ENCODE results near the gene KMT5B.
"Not testable (repeated sequence)": the region's sequence is repeated elsewhere in the genome, so short reads cannot be mapped to it uniquely, and the experiment has no call there.

The KMT5B gene

GRCh38 chr11:68255526-68255925, 42.4 kb upstream of the KMT5B start:
- H3K4me3 ChIP-seq (ENCODE audit: low read length, poor library complexity, severe bottlenecking), result no peak overlapping the region
- H3F3A ChIP-seq (ENCODE audit: low read depth), result no peaks in the 10 kb centered on the region
- H4K20me1 ChIP-seq (ENCODE audit: insufficient read depth, low read length, poor library complexity, severe bottlenecking), result no peaks in the 10 kb centered on the region
- H3K4me2 ChIP-seq (ENCODE audit: low read depth, low read length, poor library complexity, severe bottlenecking), result no peak overlapping the region
- H3K9me2 ChIP-seq (replicated peaks; ENCODE audit: low read depth, low read length), result no peaks in the 10 kb centered on the region
- H3K9me3 ChIP-seq (ENCODE audit: insufficient read depth, low read depth, low read length), result no peaks in the 10 kb centered on the region
- no peak overlapping the region for H2AFZ ChIP-seq (ENCODE audit: low read length)
- TF ChIP-seq, protein P1, sequence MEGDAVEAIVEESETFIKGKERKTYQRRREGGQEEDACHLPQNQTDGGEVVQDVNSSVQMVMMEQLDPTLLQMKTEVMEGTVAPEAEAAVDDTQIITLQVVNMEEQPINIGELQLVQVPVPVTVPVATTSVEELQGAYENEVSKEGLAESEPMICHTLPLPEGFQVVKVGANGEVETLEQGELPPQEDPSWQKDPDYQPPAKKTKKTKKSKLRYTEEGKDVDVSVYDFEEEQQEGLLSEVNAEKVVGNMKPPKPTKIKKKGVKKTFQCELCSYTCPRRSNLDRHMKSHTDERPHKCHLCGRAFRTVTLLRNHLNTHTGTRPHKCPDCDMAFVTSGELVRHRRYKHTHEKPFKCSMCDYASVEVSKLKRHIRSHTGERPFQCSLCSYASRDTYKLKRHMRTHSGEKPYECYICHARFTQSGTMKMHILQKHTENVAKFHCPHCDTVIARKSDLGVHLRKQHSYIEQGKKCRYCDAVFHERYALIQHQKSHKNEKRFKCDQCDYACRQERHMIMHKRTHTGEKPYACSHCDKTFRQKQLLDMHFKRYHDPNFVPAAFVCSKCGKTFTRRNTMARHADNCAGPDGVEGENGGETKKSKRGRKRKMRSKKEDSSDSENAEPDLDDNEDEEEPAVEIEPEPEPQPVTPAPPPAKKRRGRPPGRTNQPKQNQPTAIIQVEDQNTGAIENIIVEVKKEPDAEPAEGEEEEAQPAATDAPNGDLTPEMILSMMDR (conservative IDR thresholded peaks at IDR 0.05; ENCODE audit: low read length), result no peak
- TF ChIP-seq EZH2phosphoT487 (IDR thresholded peaks at IDR 0.05; ENCODE audit: borderline replicate concordance), result no peak
- H3K9ac ChIP-seq (ENCODE audit: low read depth, low read length, poor library complexity, severe bottlenecking), result no peak overlapping the region
- no peaks in the 10 kb centered on the region for H3K27me3 ChIP-seq (ENCODE audit: insufficient read depth, low read length, poor library complexity, severe bottlenecking)
- H3K79me2 ChIP-seq (ENCODE audit: insufficient read depth, low read length), result no peaks in the 10 kb centered on the region
- no peaks in the 10 kb centered on the region for H3K36me3 ChIP-seq (ENCODE audit: insufficient read depth, low read length)
- H3K4me1 ChIP-seq (ENCODE audit: insufficient read depth, low read length, poor library complexity, severe bottlenecking), result no peaks in the 10 kb centered on the region

- Histone ChIP-seq H3F3A (ENCODE audit: low read depth) (no peaks in the 10 kb centered on the region), H3K4me3 (ENCODE audit: low read length, poor library complexity, severe bottlenecking) (no peak overlapping the region), H3K4me1 (ENCODE audit: insufficient read depth, low read length, poor library complexity, severe bottlenecking) (no peaks in the 10 kb centered on the region), H3K9me3 (ENCODE audit: insufficient read depth, low read depth, low read length) (no peaks in the 10 kb centered on the region), H3K4me2 (ENCODE audit: low read depth, low read length, poor library complexity, severe bottlenecking) (no peak overlapping the region), H3K9me2 (replicated peaks; ENCODE audit: low read depth, low read length) (no peaks in the 10 kb centered on the region), H3K79me2 (ENCODE audit: insufficient read depth, low read length) (no peaks in the 10 kb centered on the region), H3K27me3 (ENCODE audit: insufficient read depth, low read length, poor library complexity, severe bottlenecking) (no peaks in the 10 kb centered on the region), H2AFZ (ENCODE audit: low read length) (no peak overlapping the region), H4K20me1 (ENCODE audit: insufficient read depth, low read length, poor library complexity, severe bottlenecking) (no peaks in the 10 kb centered on the region), H3K36me3 (ENCODE audit: insufficient read depth, low read length) (no peaks in the 10 kb centered on the region), H3K9ac (ENCODE audit: low read depth, low read length, poor library complexity, severe bottlenecking) (no peak overlapping the region)
- TF ChIP-seq EZH2phosphoT487 (IDR thresholded peaks at IDR 0.05; ENCODE audit: borderline replicate concordance), result no peak
- TF ChIP-seq, protein P1 (conservative IDR thresholded peaks at IDR 0.05; ENCODE audit: low read length), result no peak
Measured at GRCh38 chr11:68254421-68254820, 41.3 kb upstream of the KMT5B start.

DNA sequence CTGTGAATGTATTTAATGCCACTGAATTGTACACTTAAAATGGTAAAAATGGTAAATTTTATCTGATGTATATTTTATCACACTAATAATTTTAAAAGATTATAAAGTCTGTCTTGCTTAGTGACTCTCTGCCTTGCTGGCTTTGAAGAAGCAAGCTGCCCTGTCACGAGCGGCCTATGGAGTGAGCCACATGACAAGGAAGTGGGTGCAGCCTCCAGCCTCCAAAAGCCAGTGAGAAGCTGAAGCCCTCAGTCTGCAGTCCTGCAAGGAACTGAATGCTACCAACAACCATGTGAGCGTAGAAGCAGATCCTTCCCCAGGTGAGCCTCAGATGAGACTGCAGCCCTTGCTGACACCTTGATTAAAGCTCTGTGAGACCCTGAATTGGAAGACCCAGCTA, 38.7 kb upstream of the KMT5B start:
- H3F3A ChIP-seq (ENCODE audit: low read depth), result no peaks in the 10 kb centered on the region
- no peaks in the 10 kb centered on the region for H3K27me3 ChIP-seq (ENCODE audit: insufficient read depth, low read length, poor library complexity, severe bottlenecking)
- TF ChIP-seq, protein P1 (conservative IDR thresholded peaks at IDR 0.05; ENCODE audit: low read length), result no peak
- TF ChIP-seq EZH2phosphoT487 (IDR thresholded peaks at IDR 0.05; ENCODE audit: borderline replicate concordance), result no peak
- H3K4me3 ChIP-seq (ENCODE audit: low read length, poor library complexity, severe bottlenecking), result no peak overlapping the region
- H3K4me2 ChIP-seq (ENCODE audit: low read depth, low read length, poor library complexity, severe bottlenecking), result no peak overlapping the region
- no peaks in the 10 kb centered on the region for H3K9me3 ChIP-seq (ENCODE audit: insufficient read depth, low read depth, low read length)
- no peaks in the 10 kb centered on the region for H4K20me1 ChIP-seq (ENCODE audit: insufficient read depth, low read length, poor library complexity, severe bottlenecking)
- no peak overlapping the region for H2AFZ ChIP-seq (ENCODE audit: low read length)
- no peak overlapping the region for H3K9ac ChIP-seq (ENCODE audit: low read depth, low read length, poor library complexity, severe bottlenecking)
- H3K36me3 ChIP-seq (ENCODE audit: insufficient read depth, low read length), result no peaks in the 10 kb centered on the region
- no peaks in the 10 kb centered on the region for H3K79me2 ChIP-seq (ENCODE audit: insufficient read depth, low read length)
- no peaks in the 10 kb centered on the region for H3K4me1 ChIP-seq (ENCODE audit: insufficient read depth, low read length, poor library complexity, severe bottlenecking)
- H3K9me2 ChIP-seq (replicated peaks; ENCODE audit: low read depth, low read length), result no peaks in the 10 kb centered on the region

GRCh38 chr11:68244912-68245311, 31.8 kb upstream of the KMT5B start:
- H2AFZ ChIP-seq (ENCODE audit: low read length); H3K9ac ChIP-seq (ENCODE audit: low read depth, low read length, poor library complexity, severe bottlenecking); H3F3A ChIP-seq (ENCODE audit: low read depth); H3K4me2 ChIP-seq (ENCODE audit: low read depth, low read length, poor library complexity, severe bottlenecking); H3K9me2 ChIP-seq (replicated peaks; ENCODE audit: low read depth, low read length); H4K20me1 ChIP-seq (ENCODE audit: insufficient read depth, low read length, poor library complexity, severe bottlenecking); H3K79me2 ChIP-seq (ENCODE audit: insufficient read depth, low read length); H3K4me1 ChIP-seq (ENCODE audit: insufficient read depth, low read length, poor library complexity, severe bottlenecking); H3K4me3 ChIP-seq (ENCODE audit: low read length, poor library complexity, severe bottlenecking); H3K36me3 ChIP-seq (ENCODE audit: insufficient read depth, low read length); H3K27me3 ChIP-seq (ENCODE audit: insufficient read depth, low read length, poor library complexity, severe bottlenecking); H3K9me3 ChIP-seq (ENCODE audit: insufficient read depth, low read depth, low read length): not testable (repeated sequence)

- not testable (repeated sequence) for H3K36me3 ChIP-seq (ENCODE audit: insufficient read depth, low read length); H2AFZ ChIP-seq (ENCODE audit: low read length); H3K9ac ChIP-seq (ENCODE audit: low read depth, low read length, poor library complexity, severe bottlenecking); H3K9me2 ChIP-seq (replicated peaks; ENCODE audit: low read depth, low read length); H3K27me3 ChIP-seq (ENCODE audit: insufficient read depth, low read length, poor library complexity, severe bottlenecking); H3F3A ChIP-seq (ENCODE audit: low read depth); H3K4me2 ChIP-seq (ENCODE audit: low read depth, low read length, poor library complexity, severe bottlenecking); H4K20me1 ChIP-seq (ENCODE audit: insufficient read depth, low read length, poor library complexity, severe bottlenecking); H3K4me1 ChIP-seq (ENCODE audit: insufficient read depth, low read length, poor library complexity, severe bottlenecking); H3K4me3 ChIP-seq (ENCODE audit: low read length, poor library complexity, severe bottlenecking); H3K79me2 ChIP-seq (ENCODE audit: insufficient read depth, low read length); H3K9me3 ChIP-seq (ENCODE audit: insufficient read depth, low read depth, low read length)
Measured at GRCh38 chr11:68243847-68244246, 30.8 kb upstream of the KMT5B start.
